ENCODE results near the gene PAX8. TPM values are rescaled to one million over a fixed set of nuclear protein-coding genes. Genes with fewer than 3 reads are reported as not detected.
"Not testable (repeated sequence)": the region's sequence is repeated elsewhere in the genome, so short reads cannot be mapped to it uniquely, and the experiment has no call there.

Gene PAX8
- total and polyA plus RNA-seq, 2 donors from 2014 or later: 199 to 607 TPM

GRCh38 chr2:113285816-113286215 lies 7.1 kb upstream of the PAX8 start:
- H3K27me3 ChIP-seq (ENCODE audit: control insufficient read depth, insufficient read depth, low read length): no peaks in the 10 kb centered on the region
- no peak overlapping the region for H3K4me3 ChIP-seq (ENCODE audit: low read length in 3 of 3)
- no peaks in the 10 kb centered on the region for H3K36me3 ChIP-seq (ENCODE audit: control insufficient read depth in 2 of 3, insufficient read depth in 3 of 3, low read length in 3 of 3)
- FAIRE-seq (no peak), DNase-seq (no peak)
- H3K9ac ChIP-seq (ENCODE audit: low read length in 3 of 3): no peak overlapping the region
- intact Hi-C loops (cut with DNase I): no loop called here
- no peak overlapping the region for H3K27ac ChIP-seq (ENCODE audit: low read depth in 2 of 2, low read length in 2 of 2)
- TF ChIP-seq CTCF (IDR thresholded peaks at IDR 0.05; ENCODE audit: borderline replicate concordance, extremely low read depth, insufficient read depth): no peak
- peaks cover 4 to 22% (median 21%) of the 10 kb centered on the region in 3 donors for H3K4me1 ChIP-seq (ENCODE audit: control insufficient read depth in 2 of 3, insufficient read depth in 2 of 3, low read depth in 1 of 3, low read length in 3 of 3)
- H3K9me3 ChIP-seq (ENCODE audit: control insufficient read depth in 2 of 3, insufficient read depth in 1 of 3, low read length in 3 of 3): no peaks in the 10 kb centered on the region

GRCh38 chr2:113284999-113285398 lies 6.3 kb upstream of the PAX8 start:
- H3K36me3 ChIP-seq (ENCODE audit: control insufficient read depth in 2 of 3, insufficient read depth in 3 of 3, low read length in 3 of 3); H3K9me3 ChIP-seq (ENCODE audit: control insufficient read depth in 2 of 3, insufficient read depth in 1 of 3, low read length in 3 of 3); H3K4me3 ChIP-seq (ENCODE audit: low read length in 3 of 3); DNase-seq; H3K9ac ChIP-seq (ENCODE audit: low read length in 3 of 3); H3K27me3 ChIP-seq (ENCODE audit: control insufficient read depth, insufficient read depth, low read length); FAIRE-seq; intact Hi-C loops (cut with DNase I): not testable (repeated sequence)
- peaks cover 4 to 27% (median 26%) of the 10 kb centered on the region in 3 donors for H3K4me1 ChIP-seq (ENCODE audit: control insufficient read depth in 2 of 3, insufficient read depth in 2 of 3, low read depth in 1 of 3, low read length in 3 of 3)
- peak overlapping the region in 1 of 2 donors; percentile 89 for H3K27ac ChIP-seq (ENCODE audit: low read depth in 2 of 2, low read length in 2 of 2)

- peaks cover 4 to 32% (median 31%) of the 10 kb centered on the region in 3 donors for H3K4me1 ChIP-seq (ENCODE audit: control insufficient read depth in 2 of 3, insufficient read depth in 2 of 3, low read depth in 1 of 3, low read length in 3 of 3)
- peak overlapping the region; percentile 89 to 90 for H3K27ac ChIP-seq (ENCODE audit: low read depth in 2 of 2, low read length in 2 of 2)
- H3K9ac ChIP-seq (ENCODE audit: low read length in 3 of 3): peak overlapping the region in 2 of 3 donors; percentile 17 to 25
Measured at GRCh38 chr2:113284476-113284875, 5.8 kb upstream of the PAX8 start.

GRCh38 chr2:113283704-113284284 lies 5.1 kb upstream of the PAX8 start:
- FAIRE-seq (no peak), DNase-seq (peak in 4 of 5 donors; percentile 64 to 95 (median 74))
- Histone ChIP-seq H3K9me3 (ENCODE audit: control insufficient read depth in 2 of 3, insufficient read depth in 1 of 3, low read length in 3 of 3) (no peaks in the 10 kb centered on the region), H3K27me3 (ENCODE audit: control insufficient read depth, insufficient read depth, low read length) (no peaks in the 10 kb centered on the region), H3K9ac (ENCODE audit: low read length in 3 of 3) (peak overlapping the region in 1 of 3 donors; percentile 17), H3K4me3 (ENCODE audit: low read length in 3 of 3) (no peak overlapping the region), H3K27ac (ENCODE audit: low read depth in 2 of 2, low read length in 2 of 2) (peak overlapping the region; percentile 89 to 90), H3K4me1 (ENCODE audit: control insufficient read depth in 2 of 3, insufficient read depth in 2 of 3, low read depth in 1 of 3, low read length in 3 of 3) (peaks cover 4 to 37% (median 35%) of the 10 kb centered on the region in 3 donors), H3K36me3 (ENCODE audit: control insufficient read depth in 2 of 3, insufficient read depth in 3 of 3, low read length in 3 of 3) (no peaks in the 10 kb centered on the region)
- no peak for TF ChIP-seq CTCF (IDR thresholded peaks at IDR 0.05; ENCODE audit: borderline replicate concordance, extremely low read depth, insufficient read depth)
- intact Hi-C loops (cut with DNase I): no loop called here

More at GRCh38 chr2:113284476-113284875, 5.8 kb upstream of the PAX8 start:
- TF ChIP-seq CTCF (IDR thresholded peaks at IDR 0.05; ENCODE audit: borderline replicate concordance, extremely low read depth, insufficient read depth): no peak
- DNase-seq: no peak
- Histone ChIP-seq H3K36me3 (ENCODE audit: control insufficient read depth in 2 of 3, insufficient read depth in 3 of 3, low read length in 3 of 3) (no peaks in the 10 kb centered on the region), H3K9me3 (ENCODE audit: control insufficient read depth in 2 of 3, insufficient read depth in 1 of 3, low read length in 3 of 3) (no peaks in the 10 kb centered on the region), H3K4me3 (ENCODE audit: low read length in 3 of 3) (no peak overlapping the region), H3K27me3 (ENCODE audit: control insufficient read depth, insufficient read depth, low read length) (no peaks in the 10 kb centered on the region)
- no peak for FAIRE-seq
- intact Hi-C loops (cut with DNase I): no loop called here

Measured in kidney (tissue), 14 donors.